Urothelium cell line (cell line): ENCODE measurements around the gene QKI.
"Not testable (repeated sequence)": the region's sequence is repeated elsewhere in the genome, so short reads cannot be mapped to it uniquely, and the experiment has no call there.

Source experiments
- DNase-seq: peaks from one replicate; pipeline ENCODE4 v3.0.0; 2011; ENCODE audit warnings: low spot score, mixed read lengths
- FAIRE-seq: peaks from 2 replicates; lab custom pipeline; 2011; peaks lifted over from hg19 to GRCh38; lab: Jason Lieb, UNC

Gene QKI

DNA sequence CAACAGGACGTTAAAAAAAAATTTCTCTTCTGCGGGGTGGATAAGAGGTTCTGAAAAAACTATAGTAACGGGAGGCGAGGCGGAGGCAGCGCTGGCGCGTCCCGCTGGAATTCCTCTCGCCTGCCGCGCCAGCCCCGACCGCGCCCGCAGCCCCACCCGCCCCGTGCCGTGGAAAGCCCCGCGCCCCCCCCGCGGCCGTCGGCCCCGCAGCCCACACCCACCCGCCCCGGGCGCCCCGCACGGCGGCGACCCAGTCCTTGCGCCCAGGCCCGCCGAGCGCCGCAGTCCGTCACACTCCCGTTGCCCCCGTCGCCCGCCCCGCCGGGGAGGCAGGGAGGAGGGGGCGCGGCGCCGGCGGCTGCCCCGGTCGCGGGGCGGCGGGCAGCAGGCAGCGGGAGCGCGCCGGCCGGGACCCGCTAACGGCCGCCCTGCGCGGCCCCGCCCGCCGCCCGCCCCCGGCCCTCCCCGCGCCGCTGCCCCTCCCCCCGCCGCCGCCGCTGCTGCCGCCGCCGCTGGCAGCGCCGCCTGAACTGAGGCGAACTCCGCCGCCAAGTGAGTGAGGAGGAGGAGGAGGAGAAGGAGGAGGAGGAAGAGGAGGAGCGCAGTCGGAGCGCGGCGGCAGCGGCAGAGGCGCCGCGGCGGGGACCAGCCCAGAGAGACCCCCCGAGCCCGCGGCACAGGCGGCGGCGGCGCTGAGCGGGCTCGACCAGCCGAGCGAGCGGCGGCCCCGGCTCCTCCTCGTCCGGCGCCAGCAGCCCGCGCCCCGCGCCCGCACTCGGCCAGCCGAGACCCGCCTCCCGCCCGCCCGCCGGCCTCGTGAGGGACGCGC lies at the start of gene QKI:
Gene QKI, plus strand, starts transcription at position 602 of the 829 bp plus-strand sequence. CDS start 476 bp downstream, outside the sequence.
- FAIRE-seq, result peak; percentile 86
- DNase-seq, result peak; percentile 83

DNA sequence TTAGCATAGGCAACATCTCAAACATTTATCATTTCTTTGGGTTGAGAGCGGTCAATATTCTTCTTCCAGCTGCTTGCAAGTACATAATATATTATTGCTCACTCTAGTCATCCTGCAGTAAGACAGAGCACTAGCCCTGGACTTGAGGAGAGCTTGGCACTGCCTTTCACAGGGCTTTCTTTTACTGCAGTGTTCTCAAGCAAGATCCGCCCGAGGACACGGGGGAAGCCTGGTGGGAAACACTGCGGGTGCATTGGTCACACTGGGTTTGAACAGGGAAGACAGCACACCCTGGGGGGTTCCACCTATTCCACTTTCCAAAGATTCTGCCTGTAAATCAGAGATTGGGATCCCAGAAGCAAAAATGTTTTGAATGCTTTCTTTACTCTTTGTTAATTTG lies 48.2 kb upstream of the QKI start:
- no peak for FAIRE-seq
- DNase-seq, result no peak

GRCh38 chr6:163367497-163368183 lies 46.9 kb upstream of the QKI start:
- no peak for DNase-seq
- no peak for FAIRE-seq

GRCh38 chr6:163369141-163369540 lies 45.4 kb upstream of the QKI start:
- no peak for FAIRE-seq
- no peak for DNase-seq

- FAIRE-seq, result no peak
- DNase-seq, result no peak
Observed at GRCh38 chr6:163369628-163370365, 44.7 kb upstream of the QKI start.

DNA sequence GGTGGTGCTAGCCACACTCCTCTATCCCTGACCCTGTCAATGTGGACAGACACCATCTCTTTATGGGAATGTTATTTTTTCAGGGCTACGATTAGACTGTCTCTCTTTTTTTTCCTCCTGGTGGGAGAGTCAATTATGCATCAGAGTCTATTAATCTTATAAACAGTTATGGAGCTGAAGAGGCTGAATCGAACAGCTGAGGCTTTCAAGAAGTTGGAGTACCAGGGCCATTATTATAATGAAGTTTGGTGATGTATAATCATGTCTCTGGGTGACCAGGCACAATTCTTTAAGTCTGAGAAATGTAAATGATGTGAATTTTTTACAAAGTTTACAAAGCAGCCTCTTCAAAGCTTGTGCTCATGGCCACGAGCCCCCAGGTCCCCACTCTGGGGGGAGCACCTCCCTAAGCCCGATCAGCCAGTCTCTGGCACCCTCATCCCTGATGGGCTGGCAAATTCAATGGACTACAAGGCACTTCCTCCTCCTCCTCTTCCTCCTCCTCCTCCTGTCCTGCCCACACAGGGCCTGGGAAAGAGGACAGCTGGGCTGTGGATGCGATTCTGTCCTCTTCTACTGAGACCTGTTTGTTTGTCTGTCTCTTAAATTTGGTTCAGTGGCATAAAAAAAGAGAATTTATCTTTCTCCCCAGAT lies 43.9 kb upstream of the QKI start:
- FAIRE-seq (no peak), DNase-seq (no peak)

GRCh38 chr6:163371129-163371528 lies 43.4 kb upstream of the QKI start:
- FAIRE-seq (no peak), DNase-seq (no peak)

- no peak for DNase-seq
- no peak for FAIRE-seq
Observed at GRCh38 chr6:163373240-163373639, 41.3 kb upstream of the QKI start.

GRCh38 chr6:163375361-163375760 lies 39.2 kb upstream of the QKI start:
- DNase-seq (no peak), FAIRE-seq (no peak)

DNA sequence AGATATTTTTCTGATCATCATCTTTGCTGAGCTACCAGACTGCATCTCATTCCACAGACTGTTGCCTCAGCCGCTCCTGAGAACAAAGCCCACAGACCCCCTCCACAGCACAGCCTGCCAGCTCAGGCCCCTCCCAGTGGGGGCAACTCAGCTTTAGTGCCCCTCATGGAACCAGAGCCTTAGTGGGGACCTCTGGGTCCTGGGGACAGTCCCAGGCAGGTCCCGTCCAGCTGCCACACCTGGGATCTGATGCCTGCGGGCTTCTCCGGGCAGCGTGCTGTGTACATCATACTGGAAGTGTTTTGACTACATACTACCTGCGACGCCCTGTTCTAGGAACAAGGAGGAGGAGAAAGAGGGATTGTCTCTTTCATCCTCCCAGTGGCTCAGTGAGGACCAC lies 38.3 kb upstream of the QKI start:
- DNase-seq, result no peak
- no peak for FAIRE-seq

DNA sequence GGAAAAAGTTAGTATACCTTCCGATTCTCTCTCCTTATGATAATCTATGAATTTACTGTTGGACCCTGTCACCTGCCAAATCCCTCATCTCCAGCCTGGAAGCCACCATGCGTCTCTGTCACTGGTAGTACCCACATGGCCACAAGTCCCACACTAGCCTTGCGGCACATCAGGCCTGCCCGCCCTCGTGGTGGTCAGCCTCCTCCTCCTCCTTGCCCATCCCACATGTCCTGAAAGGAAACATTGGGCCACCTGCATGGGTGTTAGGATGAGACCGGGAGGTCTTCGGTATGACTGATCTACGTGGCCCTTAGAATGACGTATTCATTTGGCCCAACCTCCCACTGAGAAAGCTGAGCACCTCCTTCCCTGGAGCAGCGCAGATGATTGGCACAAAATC lies 37.0 kb upstream of the QKI start:
- FAIRE-seq (no peak), DNase-seq (no peak)

GRCh38 chr6:163380216-163380615 lies 34.3 kb upstream of the QKI start:
- DNase-seq, result no peak
- FAIRE-seq, result no peak

- FAIRE-seq (no peak), DNase-seq (no peak)
Observed at GRCh38 chr6:163381118-163381756, 33.3 kb upstream of the QKI start.

DNA sequence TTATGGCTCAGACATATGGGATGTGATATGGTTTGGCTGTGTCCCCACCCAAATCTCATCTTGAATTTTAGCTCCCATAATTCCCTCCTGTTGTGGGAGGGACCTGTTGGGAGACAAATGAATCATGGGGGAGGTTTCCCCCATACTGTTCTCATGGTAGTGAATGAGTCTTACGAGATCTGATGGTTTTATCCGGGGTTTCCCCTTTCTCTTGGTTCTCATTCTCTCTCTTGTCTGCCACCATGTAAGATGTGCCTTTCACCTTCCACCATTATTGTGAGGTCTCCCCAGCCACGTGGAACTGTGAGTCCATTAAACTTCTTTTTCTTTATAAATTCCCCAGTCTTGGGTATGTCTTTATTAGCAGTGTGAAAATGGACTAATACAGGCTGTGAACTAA lies 31.1 kb upstream of the QKI start:
- DNase-seq, FAIRE-seq: not testable (repeated sequence)

DNA sequence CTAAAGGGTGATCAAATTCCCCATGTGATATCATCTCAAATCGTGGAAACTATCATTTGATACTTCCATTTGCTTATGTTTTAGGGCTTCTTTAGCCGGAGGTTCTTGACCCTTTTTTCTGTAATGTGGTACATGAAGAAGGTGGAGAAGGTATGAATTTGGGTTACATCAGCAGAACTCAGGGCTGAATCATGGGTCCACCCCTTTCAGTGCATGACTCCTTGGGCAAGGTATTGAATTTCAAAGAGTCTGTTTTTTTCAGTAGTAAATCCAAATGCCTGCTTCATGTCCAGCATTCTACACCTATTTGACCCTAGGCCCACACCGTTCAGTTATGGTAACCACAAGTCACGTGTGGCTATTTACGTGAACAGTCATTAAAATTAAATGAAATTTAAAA lies 30.6 kb upstream of the QKI start:
- DNase-seq (peak; percentile 27), FAIRE-seq (no peak)

GRCh38 chr6:163384510-163384909 lies 30.0 kb upstream of the QKI start:
- DNase-seq (no peak), FAIRE-seq (no peak)

GRCh38 chr6:163385503-163385902 lies 29.0 kb upstream of the QKI start:
- not testable (repeated sequence) for FAIRE-seq, DNase-seq

GRCh38 chr6:163386329-163386908 lies 28.1 kb upstream of the QKI start:
- DNase-seq (no peak), FAIRE-seq (no peak)

DNA sequence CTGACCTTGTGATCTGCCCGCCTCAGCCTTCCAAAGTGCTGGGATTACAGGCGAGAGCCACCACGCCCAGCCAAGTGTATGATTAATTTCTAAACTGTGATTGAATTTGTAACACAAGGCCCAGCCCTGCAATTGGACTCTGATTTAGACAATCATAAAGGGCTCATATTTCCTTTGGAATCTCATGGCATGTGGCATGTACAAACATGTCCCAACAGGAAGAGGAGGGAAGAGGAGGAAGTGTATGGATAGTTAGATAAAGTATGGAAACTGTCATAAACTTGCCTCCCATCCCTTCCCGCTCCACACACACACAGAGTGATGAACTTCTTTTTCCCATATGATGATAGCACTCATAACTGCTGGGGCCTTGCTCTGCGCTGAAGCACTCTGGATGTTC lies 27.2 kb upstream of the QKI start:
- DNase-seq (no peak), FAIRE-seq (no peak)

DNA sequence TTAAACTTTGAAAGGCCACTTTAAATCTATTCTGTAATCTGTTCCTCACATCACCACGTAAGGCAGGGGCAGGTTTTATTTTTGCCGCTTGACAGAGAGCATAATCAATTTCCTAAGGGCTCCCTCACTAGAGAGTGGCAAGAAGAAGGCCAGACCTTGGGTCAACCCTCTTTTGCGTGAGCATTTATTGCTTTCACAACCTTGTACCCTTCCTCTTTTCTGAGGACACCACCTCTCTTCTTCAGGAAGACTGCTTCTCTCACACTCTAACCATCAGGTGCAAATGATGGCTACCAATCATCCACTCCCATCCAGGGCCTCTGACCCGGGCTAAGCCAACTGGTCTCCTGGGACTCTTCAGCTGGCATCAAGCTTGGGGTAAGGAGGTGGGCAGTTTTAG lies 25.2 kb upstream of the QKI start:
- DNase-seq, result no peak
- FAIRE-seq, result no peak
